Neural cell (in vitro differentiated cells): ENCODE data around the gene ASPSCR1. TPM values are rescaled to one million over a fixed set of nuclear protein-coding genes. Genes with fewer than 3 reads are reported as not detected.

Source experiments
- H2AFZ ChIP-seq: fragments of 200-600, 300-800 bp; sonication (generic), shearing (Covaris generic); 2 replicates; pipeline ENCODE4 v1.6.0; 2014; ENCODE audit warnings: low read depth, mild to moderate bottlenecking, antibody characterized with exemption, low read length, moderate library complexity
- H3F3A ChIP-seq: fragments of 200-600 bp; shearing (Covaris generic); 2 replicates; pipeline ENCODE4 v1.6.1; 2016; ENCODE audit warnings: mild to moderate bottlenecking, moderate library complexity, mixed read lengths, antibody characterized with exemption, low read length; ENCODE audit not compliant: insufficient read depth, poor library complexity, severe bottlenecking
- H3K27ac ChIP-seq: fragments of 200-600, 300-800 bp; sonication (generic), shearing (Covaris generic); 2 replicates; pipeline ENCODE4 v1.5.1; 2014; ENCODE audit warnings: mild to moderate bottlenecking, low read length, moderate library complexity
- H3K27me3 ChIP-seq: fragments of 300-800, 200-600 bp; sonication (generic), shearing (Covaris generic); 2 replicates; pipeline ENCODE4 v1.6.0; 2014; ENCODE audit warnings: mild to moderate bottlenecking, low read depth, low read length, moderate library complexity; ENCODE audit not compliant: insufficient read depth
- H3K36me3 ChIP-seq: fragments of 300-800, 200-600 bp; sonication (generic), shearing (Covaris generic); 2 replicates; pipeline ENCODE4 v1.5.1; 2014; ENCODE audit warnings: mild to moderate bottlenecking, antibody characterized with exemption, low read length, moderate library complexity; ENCODE audit not compliant: insufficient read depth
- H3K4me2 ChIP-seq: fragments of 300-800, 200-600 bp; sonication (generic), shearing (Covaris generic); 2 replicates; pipeline ENCODE4 v1.6.0; 2014; ENCODE audit warnings: mild to moderate bottlenecking, low read length
- H3K4me3 ChIP-seq: fragments of 300-800, 200-600 bp; sonication (generic), shearing (Covaris generic); 2 replicates; pipeline ENCODE4 v1.5.1; 2014; ENCODE audit warnings: mild to moderate bottlenecking, low read length, moderate library complexity
- H3K79me2 ChIP-seq: fragments of 200-600 bp; shearing (Covaris generic); replicated peaks from 2 replicates; pipeline ENCODE4 v1.6.0; 2014; ENCODE audit warnings: mild to moderate bottlenecking, low read length, moderate library complexity; ENCODE audit not compliant: insufficient read depth
- H3K9ac ChIP-seq: fragments of 300-800, 200-600 bp; sonication (generic), shearing (Covaris generic); 2 replicates; pipeline ENCODE4 v1.6.1; 2016; ENCODE audit warnings: mild to moderate bottlenecking, low read length, mixed read lengths
- H3K9me2 ChIP-seq: fragments of 200-600 bp; shearing (Covaris generic); 2 replicates; pipeline ENCODE4 v1.6.1; 2016; ENCODE audit warnings: mild to moderate bottlenecking, low read length, mixed read lengths; ENCODE audit not compliant: insufficient read depth
- H3K9me3 ChIP-seq: fragments of 200-600, 300-800 bp; sonication (generic), shearing (Covaris generic); 2 replicates; pipeline ENCODE4 v1.6.1; 2016; ENCODE audit warnings: mild to moderate bottlenecking, mixed run types, low read length, moderate library complexity, mixed read lengths
- H4K20me1 ChIP-seq: fragments of 200-600 bp; shearing (Covaris generic); 2 replicates; pipeline ENCODE4 v1.6.1; 2016; ENCODE audit warnings: mild to moderate bottlenecking, mixed run types; ENCODE audit not compliant: insufficient read depth
- EP300 ChIP-seq: fragments of 450-650 bp; conservative IDR thresholded peaks from 2 replicates; pipeline ENCODE4 v1.6.1; 2014; ENCODE audit warnings: antibody characterized with exemption, mild to moderate bottlenecking, moderate library complexity; ENCODE audit not compliant: poor library complexity, severe bottlenecking
- EZH2 ChIP-seq: fragments of 200-600, 300-800 bp; shearing (Covaris generic), sonication (generic); IDR thresholded peaks from 2 replicates; pipeline ENCODE4 v1.6.1; 2014; ENCODE audit warnings: antibody characterized with exemption, low read length, borderline replicate concordance, mild to moderate bottlenecking; ENCODE audit not compliant: insufficient read depth, poor library complexity, severe bottlenecking
- MXI1 ChIP-seq: fragments of 450-650 bp; conservative IDR thresholded peaks from 2 replicates; pipeline ENCODE4 v1.6.1; 2014; ENCODE audit warnings: antibody characterized with exemption, mild to moderate bottlenecking; ENCODE audit not compliant: poor library complexity, severe bottlenecking
- POLR2AphosphoS5 ChIP-seq: IDR thresholded peaks from 2 replicates; pipeline ENCODE4 v1.6.1; 2012
- RAD21 ChIP-seq: fragments of 450-650 bp; conservative IDR thresholded peaks from 2 replicates; pipeline ENCODE4 v1.6.1; 2014; ENCODE audit warnings: antibody characterized with exemption, mild to moderate bottlenecking, moderate library complexity
- SMC3 ChIP-seq: fragments of 450-650 bp; conservative IDR thresholded peaks from 2 replicates; pipeline ENCODE4 v1.6.1; 2014; ENCODE audit warnings: antibody characterized with exemption, mild to moderate bottlenecking, moderate library complexity; ENCODE audit not compliant: poor library complexity
- TAF1 ChIP-seq: IDR thresholded peaks from 2 replicates; pipeline ENCODE4 v1.6.1; 2012; ENCODE audit warnings: low read depth
- polyA plus RNA-seq: library from polyadenylated mRNA; depleted of rRNA; stranded (reverse); fragments of >200 nt; gene quantifications from 2 replicates; pipeline ENCODE4 v1.2.3, GENCODE V29; 2014
- TF ChIP-seq, protein P1 (sequence below): IDR thresholded peaks from 2 replicates; pipeline ENCODE4 v1.6.1; 2012; ENCODE audit warnings: borderline replicate concordance
- TF ChIP-seq, protein P2 (sequence below): fragments of 450-650 bp; IDR thresholded peaks from 2 replicates; pipeline ENCODE4 v1.5.1; 2014; ENCODE audit warnings: antibody characterized with exemption, mild to moderate bottlenecking, moderate library complexity; ENCODE audit not compliant: poor library complexity, severe bottlenecking

The ASPSCR1 gene
- polyA plus RNA-seq, 1 donor from 2014 or later = 28.0 TPM

DNA sequence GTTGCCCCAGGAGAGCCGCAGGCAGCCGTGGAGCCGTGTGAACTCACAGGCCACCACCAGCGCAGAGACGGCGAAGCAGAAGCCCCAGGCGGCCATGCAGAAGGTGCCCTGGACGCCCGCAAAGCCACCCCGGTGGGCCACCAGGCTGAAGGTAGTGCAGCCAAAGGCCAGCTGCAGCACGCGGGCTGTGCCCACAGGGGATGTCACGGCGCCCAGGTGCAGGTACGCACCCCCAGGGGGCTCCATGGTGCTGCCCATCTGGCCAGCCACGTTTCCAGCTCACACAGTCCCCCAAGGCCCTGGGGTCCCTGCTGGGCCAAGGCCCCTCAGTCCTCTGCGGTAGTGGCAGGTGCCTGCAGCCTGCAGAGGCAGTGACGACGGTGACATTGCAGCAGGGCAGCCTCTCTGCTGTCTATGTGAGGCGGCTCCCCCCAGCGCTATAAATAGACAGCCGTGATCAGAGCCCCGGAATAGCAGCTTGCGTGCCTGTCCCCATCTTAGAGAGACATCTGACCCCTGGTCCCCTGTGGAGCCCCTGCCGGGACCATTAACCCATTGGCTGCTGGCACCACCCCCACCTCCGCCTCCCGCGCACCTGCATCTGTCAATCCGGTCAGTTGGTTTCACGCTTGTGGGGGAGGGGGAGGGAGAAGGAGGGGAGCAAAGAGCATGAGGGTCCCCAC, 35.8 kb upstream of the ASPSCR1 start:
- H3K36me3 ChIP-seq = no peaks in the 10 kb centered on the region
- peak overlapping the region; percentile 39 for H3K4me2 ChIP-seq
- no peaks in the 10 kb centered on the region for H3K79me2 ChIP-seq
- no peaks in the 10 kb centered on the region for H4K20me1 ChIP-seq
- peak overlapping the region; percentile 55 for H3K4me3 ChIP-seq
- no peak for TF ChIP-seq TAF1
- TF ChIP-seq, protein P1, sequence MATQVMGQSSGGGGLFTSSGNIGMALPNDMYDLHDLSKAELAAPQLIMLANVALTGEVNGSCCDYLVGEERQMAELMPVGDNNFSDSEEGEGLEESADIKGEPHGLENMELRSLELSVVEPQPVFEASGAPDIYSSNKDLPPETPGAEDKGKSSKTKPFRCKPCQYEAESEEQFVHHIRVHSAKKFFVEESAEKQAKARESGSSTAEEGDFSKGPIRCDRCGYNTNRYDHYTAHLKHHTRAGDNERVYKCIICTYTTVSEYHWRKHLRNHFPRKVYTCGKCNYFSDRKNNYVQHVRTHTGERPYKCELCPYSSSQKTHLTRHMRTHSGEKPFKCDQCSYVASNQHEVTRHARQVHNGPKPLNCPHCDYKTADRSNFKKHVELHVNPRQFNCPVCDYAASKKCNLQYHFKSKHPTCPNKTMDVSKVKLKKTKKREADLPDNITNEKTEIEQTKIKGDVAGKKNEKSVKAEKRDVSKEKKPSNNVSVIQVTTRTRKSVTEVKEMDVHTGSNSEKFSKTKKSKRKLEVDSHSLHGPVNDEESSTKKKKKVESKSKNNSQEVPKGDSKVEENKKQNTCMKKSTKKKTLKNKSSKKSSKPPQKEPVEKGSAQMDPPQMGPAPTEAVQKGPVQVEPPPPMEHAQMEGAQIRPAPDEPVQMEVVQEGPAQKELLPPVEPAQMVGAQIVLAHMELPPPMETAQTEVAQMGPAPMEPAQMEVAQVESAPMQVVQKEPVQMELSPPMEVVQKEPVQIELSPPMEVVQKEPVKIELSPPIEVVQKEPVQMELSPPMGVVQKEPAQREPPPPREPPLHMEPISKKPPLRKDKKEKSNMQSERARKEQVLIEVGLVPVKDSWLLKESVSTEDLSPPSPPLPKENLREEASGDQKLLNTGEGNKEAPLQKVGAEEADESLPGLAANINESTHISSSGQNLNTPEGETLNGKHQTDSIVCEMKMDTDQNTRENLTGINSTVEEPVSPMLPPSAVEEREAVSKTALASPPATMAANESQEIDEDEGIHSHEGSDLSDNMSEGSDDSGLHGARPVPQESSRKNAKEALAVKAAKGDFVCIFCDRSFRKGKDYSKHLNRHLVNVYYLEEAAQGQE = peak; percentile 67
- peak; percentile 47 for TF ChIP-seq POLR2AphosphoS5
- TF ChIP-seq MXI1 = no peak
- TF ChIP-seq EZH2 = no peak
- TF ChIP-seq EP300 = peak; percentile 68
- peak; percentile 34 for TF ChIP-seq RAD21
- TF ChIP-seq SMC3 = no peak
- TF ChIP-seq, protein P2, sequence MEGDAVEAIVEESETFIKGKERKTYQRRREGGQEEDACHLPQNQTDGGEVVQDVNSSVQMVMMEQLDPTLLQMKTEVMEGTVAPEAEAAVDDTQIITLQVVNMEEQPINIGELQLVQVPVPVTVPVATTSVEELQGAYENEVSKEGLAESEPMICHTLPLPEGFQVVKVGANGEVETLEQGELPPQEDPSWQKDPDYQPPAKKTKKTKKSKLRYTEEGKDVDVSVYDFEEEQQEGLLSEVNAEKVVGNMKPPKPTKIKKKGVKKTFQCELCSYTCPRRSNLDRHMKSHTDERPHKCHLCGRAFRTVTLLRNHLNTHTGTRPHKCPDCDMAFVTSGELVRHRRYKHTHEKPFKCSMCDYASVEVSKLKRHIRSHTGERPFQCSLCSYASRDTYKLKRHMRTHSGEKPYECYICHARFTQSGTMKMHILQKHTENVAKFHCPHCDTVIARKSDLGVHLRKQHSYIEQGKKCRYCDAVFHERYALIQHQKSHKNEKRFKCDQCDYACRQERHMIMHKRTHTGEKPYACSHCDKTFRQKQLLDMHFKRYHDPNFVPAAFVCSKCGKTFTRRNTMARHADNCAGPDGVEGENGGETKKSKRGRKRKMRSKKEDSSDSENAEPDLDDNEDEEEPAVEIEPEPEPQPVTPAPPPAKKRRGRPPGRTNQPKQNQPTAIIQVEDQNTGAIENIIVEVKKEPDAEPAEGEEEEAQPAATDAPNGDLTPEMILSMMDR = peak; percentile 19
- peak overlapping the region; percentile 4 for H2AFZ ChIP-seq
- no peaks in the 10 kb centered on the region for H3K27me3 ChIP-seq
- peak overlapping the region; percentile 66 for H3K9ac ChIP-seq
- H3F3A ChIP-seq = no peaks in the 10 kb centered on the region
- H3K27ac ChIP-seq = peak overlapping the region; percentile 73
- no peaks in the 10 kb centered on the region for H3K9me3 ChIP-seq
- H3K9me2 ChIP-seq = no peaks in the 10 kb centered on the region

DNA sequence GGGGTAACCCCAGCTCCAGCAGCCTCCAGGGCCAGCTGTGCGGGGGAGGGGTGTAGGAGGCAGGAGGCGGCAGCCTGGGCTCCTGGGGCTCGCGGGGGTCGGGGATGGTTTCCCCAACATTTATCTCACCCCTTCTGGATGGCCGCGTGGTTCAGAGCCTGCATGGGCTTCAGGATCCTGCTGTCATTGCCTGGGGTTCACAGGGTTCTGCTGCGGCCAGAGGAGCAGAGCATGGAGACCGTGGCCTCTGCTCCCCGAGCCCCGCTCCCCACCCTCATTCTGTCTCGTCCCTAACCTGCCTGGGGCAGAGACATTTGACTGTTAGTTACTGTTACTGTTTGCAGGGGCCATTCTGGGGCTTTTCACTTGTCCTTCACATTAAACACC, 35.3 kb upstream of the ASPSCR1 start:
- peak overlapping the region; percentile 39 for H3K4me2 ChIP-seq
- no peaks in the 10 kb centered on the region for H3K9me3 ChIP-seq
- H3K36me3 ChIP-seq = no peaks in the 10 kb centered on the region
- H2AFZ ChIP-seq = no peak overlapping the region
- H3K9me2 ChIP-seq = no peaks in the 10 kb centered on the region
- no peaks in the 10 kb centered on the region for H4K20me1 ChIP-seq
- no peaks in the 10 kb centered on the region for H3K27me3 ChIP-seq
- H3F3A ChIP-seq = no peaks in the 10 kb centered on the region
- no peaks in the 10 kb centered on the region for H3K79me2 ChIP-seq
- H3K9ac ChIP-seq = peak overlapping the region; percentile 66
- H3K27ac ChIP-seq = peak overlapping the region; percentile 73
- peak overlapping the region; percentile 55 for H3K4me3 ChIP-seq
- TF ChIP-seq EZH2 (no peak), MXI1 (no peak)
